Measurements from ENCODE around the gene PRDM16.

Gene PRDM16

GRCh38 chr1:3408751-3409266 is 339.8 kb downstream of the PRDM16 start (continued):
- TF ChIP-seq TSHZ1 (tag by site-specific recombination; IDR thresholded peaks at IDR 0.05; ENCODE audit: borderline replicate concordance) (no peak), EGR2 (tag by site-specific recombination; IDR thresholded peaks at IDR 0.05; ENCODE audit: low read depth) (peak; percentile 100), ZBTB20 (tag by site-specific recombination; IDR thresholded peaks at IDR 0.05) (no peak), YY1 (tag by site-specific recombination; IDR thresholded peaks at IDR 0.05) (no peak; the same call in 1 of the 2 replicates), AEBP2 (tag by site-specific recombination; IDR thresholded peaks at IDR 0.05; ENCODE audit: borderline replicate concordance) (no peak), ZNF843 (tag by site-specific recombination; IDR thresholded peaks at IDR 0.05) (no peak), FEZF1 (tag by site-specific recombination; IDR thresholded peaks at IDR 0.05) (no peak), SP3 (tag by site-specific recombination; IDR thresholded peaks at IDR 0.05) (no peak), ZNF23 (tag by site-specific recombination; IDR thresholded peaks at IDR 0.05; ENCODE audit: borderline replicate concordance) (no peak), ZNF433 (tag by site-specific recombination; IDR thresholded peaks at IDR 0.05; ENCODE audit: low read depth) (no peak), ZNF768 (tag by site-specific recombination; IDR thresholded peaks at IDR 0.05) (no peak), ZNF704 (tag by site-specific recombination; IDR thresholded peaks at IDR 0.05) (no peak), ZNF324 (tag by site-specific recombination; IDR thresholded peaks at IDR 0.05) (no peak), ZBTB26 (tag by site-specific recombination; optimal IDR thresholded peaks at IDR 0.05) (peak; percentile 21), ZNF747 (tag by site-specific recombination; IDR thresholded peaks at IDR 0.05) (0 out of 2 replicates have a peak, but pooled peaks have one; percentile 12), ZNF776 (tag by site-specific recombination; IDR thresholded peaks at IDR 0.05; ENCODE audit: borderline replicate concordance) (no peak), ZNF664 (tag by site-specific recombination; IDR thresholded peaks at IDR 0.05) (no peak), REPIN1 (tag by site-specific recombination; IDR thresholded peaks at IDR 0.05; ENCODE audit: low read depth) (no peak), ZBTB49 (tag by site-specific recombination; IDR thresholded peaks at IDR 0.05; ENCODE audit: low read depth) (no peak), ZNF366 (tag by site-specific recombination; conservative IDR thresholded peaks at IDR 0.05) (no peak), ZNF639 (tag by site-specific recombination; IDR thresholded peaks at IDR 0.05) (no peak), ZNF18 (tag by site-specific recombination; IDR thresholded peaks at IDR 0.05) (peak; percentile 55), ZNF341 (tag by site-specific recombination; IDR thresholded peaks at IDR 0.05; ENCODE audit: low read depth) (no peak), ZFHX2 (tag by site-specific recombination; conservative IDR thresholded peaks at IDR 0.05) (peak; percentile 100), ZNF654 (tag by site-specific recombination; IDR thresholded peaks at IDR 0.05; ENCODE audit: low read depth) (no peak), ZNF529 (tag by site-specific recombination; IDR thresholded peaks at IDR 0.05; ENCODE audit: insufficient replicate concordance) (no peak)
